Measurements from ENCODE around the gene OR9Q1.

- no peak for TF ChIP-seq GATA2 (IDR thresholded peaks at IDR 0.05; ENCODE audit: low read depth, low read length)
- TF ChIP-seq GATA3 (IDR thresholded peaks at IDR 0.05; ENCODE audit: low read depth, low read length): no peak
Measured at GRCh38 chr11:57978686-57979531, 44.8 kb upstream of the OR9Q1 start.
